HG02623 (cell line): ENCODE data around the gene ARL8A.
A peak's percentile ranks its signal among the peaks of the same experiment; 100 is the strongest.
"Not testable (repeated sequence)": the region's sequence is repeated elsewhere in the genome, so short reads cannot be mapped to it uniquely, and the experiment has no call there.

Experiments used
- ATAC-seq: cut with Tn5 transposase; IDR thresholded peaks from one replicate; pipeline ENCODE4 v1.9.1; 2021; ENCODE audit warnings: moderate library complexity; ENCODE audit not compliant: unreplicated experiment

The ARL8A gene

DNA sequence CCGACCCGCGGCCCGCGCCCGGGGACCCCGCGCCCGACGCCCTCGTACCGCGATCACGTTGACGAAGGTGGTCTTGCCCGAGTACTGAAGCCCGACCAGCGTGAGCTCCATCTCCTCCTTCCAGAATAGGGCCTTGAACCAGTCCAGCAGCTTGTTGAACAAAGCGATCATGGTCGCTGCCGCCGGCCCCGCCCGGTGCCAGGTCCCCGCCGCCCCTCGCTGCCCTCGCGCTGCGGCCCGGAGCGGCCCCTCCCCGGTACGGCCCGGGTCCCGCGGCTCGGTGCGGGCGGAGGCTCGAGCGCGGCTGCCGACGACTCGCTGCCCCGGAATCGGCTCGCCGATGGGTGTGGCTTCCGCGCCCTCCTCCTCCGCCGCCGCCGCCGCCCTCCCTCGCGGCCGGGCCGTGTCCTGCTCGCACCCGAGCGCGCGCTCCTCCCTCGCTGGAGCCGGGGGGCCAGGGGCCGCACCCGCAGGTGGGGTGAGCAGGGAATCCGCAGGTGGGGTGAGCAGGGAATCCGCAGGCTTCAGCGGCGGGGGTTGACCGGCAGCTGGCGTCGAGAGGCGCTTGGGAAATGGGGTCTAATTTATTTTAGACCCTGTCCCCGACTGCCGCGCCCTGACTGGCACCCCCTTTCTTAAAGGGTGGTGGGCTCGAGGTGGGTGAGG, at the start of gene ARL8A:
Gene ARL8A (minus strand): TSS at position 336 of the 666 bp plus-strand sequence. CDS start 165 bp downstream, at position 171.
- ATAC-seq: peak; percentile 54

DNA sequence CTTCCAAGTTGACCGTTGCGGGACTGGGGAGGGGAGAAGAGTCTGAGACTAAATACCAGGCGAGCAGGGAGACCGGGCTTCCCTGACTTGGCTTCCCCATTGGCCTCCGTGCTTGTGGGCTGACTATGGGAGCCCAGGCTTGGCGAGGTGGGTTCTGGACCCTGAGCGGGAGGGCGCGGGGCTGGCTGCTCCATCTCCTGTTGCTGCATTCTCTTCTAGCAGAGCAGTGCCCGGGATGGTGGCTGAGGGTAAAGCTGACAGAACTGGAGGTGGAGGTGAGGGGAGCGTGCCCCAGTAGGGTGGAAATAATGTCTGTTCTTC, 49.8 kb upstream of the ARL8A start:
- ATAC-seq: no peak

- ATAC-seq: no peak
Observed at GRCh38 chr1:202193614-202194327, 49.2 kb upstream of the ARL8A start, which contains the start of gene LGR6. Gene LGR6 (plus strand): TSS chr1:202193799. CDS start chr1:202193990, 191 bp downstream.

- no peak for ATAC-seq
Observed at GRCh38 chr1:202192770-202193613, 48.5 kb upstream of the ARL8A start.

DNA sequence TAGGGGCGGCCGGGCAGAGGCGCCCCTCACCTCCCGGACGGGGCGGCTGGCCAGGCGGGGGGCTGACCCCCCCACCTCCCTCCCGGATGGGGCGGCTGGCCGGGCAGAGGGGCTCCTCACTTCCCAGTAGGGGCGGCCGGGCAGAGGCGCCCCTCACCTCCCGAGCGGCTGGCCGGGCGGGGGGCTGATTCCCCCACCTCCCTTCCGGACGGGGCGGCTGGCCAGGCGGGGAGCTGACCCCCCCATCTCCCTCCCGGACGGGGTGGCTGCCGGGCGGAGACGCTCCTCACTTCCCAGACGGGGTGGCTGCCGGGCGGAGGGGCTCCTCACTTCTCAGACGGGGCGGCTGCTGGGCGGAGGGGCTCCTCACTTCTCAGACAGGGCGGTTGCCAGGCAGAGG, 46.9 kb upstream of the ARL8A start:
- ATAC-seq: not testable (repeated sequence)

DNA sequence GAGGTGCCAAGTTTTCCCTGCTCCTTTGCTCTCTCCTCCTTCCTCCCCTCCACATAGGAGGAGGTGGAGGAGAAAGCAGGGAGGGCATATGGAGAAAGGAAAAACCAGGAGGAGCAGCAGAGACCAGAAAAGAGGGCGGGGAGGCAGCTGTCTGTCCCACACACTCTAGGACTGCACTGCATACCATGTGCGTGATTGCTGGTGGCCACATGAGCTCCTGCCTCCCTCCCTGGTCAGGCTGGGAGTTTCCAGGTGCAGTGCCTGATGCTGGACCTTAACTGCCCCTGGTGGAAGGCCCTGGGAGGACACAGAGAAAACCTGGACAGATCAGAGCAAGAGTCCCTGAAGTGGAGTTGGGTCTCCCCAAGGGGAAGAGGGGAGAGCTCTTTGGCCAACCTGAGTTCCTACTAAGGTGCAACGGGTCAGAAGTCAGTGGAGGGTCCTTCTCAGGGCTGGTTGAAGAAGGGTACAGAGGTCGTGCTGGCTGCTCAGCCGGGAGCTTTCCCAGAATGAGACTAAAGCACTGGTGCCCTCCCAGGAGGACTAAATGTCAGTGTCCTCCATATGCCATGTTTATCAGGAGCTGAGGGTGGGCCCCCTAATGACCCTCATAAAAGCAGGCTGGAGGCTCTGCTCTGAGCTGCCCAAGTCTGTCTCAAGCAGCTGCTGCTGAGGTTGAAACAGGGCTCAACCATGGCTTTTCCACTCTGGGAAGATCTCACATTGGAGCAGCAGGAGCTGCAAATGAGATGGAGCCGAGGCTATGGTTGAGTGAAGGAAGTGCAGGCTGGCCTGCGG, 45.6 kb upstream of the ARL8A start:
- ATAC-seq: no peak

DNA sequence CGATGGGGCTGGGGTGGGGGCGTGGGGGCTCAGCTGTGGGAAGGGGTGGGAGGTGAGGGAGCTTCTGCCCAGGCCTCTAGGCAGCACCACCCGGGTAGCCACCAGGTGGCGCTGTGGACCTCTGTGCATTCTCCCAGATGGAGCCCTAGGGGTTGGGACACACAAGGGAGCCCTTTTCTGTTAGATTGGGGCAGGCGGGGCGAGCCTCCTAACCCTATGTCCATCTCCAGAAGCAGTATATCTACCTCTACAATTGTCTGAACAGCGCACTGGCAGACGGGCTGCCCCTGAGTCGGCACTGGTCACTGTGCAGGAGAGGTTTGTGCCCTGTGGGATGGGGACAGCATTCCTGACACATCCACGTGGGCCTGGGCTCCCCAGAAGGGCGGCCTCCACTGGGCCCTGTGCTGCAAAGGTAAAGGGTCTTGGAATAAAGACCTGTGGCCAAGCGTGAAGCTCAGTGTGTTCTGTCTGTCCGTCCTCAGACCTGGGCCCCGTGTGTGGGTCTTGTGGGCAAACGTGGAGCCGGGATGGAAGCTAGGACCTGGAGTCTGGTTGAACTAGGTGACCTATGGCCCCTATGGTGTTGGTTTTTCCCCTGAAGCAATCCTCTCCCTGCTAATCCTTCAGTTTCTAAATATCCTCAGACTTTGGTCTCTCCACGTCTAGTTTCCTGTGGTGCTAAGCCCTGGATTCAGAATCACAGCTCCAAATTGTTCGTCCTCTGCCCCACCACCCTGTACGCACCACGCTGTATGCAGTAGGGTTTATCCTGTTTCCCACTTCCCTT, 44.7 kb upstream of the ARL8A start:
- no peak for ATAC-seq

DNA sequence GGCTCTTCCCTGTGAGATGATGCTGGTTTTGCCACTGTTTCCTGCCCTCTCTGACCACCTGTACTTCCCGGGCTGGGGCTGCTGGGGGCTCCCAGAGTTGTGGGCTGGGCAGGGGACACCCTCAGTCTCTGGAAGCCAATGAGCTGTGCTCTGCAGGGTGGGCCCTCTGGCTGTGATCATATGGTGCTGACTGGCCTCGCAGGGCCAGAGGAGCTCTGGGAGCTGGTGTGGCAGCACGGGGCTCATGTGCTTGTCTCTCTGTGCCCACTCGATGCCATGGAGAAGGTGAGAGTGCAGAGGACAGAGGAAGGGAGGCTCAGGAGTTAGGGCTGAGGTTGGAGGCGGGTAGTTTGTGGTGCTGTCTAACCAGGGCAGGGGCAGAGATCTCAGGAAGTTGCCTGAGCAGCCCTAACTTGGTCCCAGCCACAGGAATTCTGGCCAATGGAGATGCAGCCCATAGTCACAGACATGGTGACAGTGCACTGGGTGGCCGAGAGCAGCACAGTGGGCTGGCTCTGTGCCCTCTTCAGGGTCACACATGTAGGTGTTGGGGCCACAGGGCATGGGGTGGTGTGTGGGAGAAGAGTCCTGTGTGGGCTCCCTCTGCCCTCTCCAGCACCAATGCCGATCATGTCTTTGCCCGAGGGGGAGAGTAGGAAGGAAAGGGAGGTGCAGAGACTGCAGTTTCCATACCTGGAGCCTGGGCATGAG, 43.3 kb upstream of the ARL8A start:
- no peak for ATAC-seq

DNA sequence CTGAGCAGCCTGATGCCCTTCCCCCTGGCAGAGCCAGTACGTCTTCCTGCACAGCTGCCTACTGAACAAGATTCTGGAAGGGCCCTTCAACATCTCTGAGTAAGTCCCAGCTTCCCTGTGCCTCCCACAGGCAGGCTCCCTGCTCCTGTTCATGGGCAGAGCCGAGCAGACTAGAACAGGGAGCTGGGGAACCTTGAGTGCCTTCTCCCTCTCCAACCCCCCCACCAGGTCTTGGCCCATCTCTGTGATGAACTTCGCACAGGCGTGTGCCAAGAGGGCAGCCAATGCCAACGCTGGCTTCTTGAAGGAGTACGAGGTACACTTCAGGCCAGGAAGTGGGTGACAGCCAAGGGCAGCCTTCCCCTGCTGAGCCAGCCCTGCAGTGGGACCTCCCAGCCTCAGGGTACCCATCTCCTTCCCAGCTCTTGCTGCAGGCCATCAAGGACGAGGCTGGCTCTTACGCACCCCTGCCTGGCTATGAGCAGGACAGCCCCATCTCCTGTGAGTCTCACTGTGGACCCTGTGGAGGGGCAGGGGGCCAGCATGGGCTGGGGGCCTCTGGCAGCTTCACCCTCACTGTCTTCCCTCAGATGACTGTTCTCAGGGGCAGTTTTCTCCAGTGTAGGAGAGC, 42.6 kb upstream of the ARL8A start:
- no peak for ATAC-seq

DNA sequence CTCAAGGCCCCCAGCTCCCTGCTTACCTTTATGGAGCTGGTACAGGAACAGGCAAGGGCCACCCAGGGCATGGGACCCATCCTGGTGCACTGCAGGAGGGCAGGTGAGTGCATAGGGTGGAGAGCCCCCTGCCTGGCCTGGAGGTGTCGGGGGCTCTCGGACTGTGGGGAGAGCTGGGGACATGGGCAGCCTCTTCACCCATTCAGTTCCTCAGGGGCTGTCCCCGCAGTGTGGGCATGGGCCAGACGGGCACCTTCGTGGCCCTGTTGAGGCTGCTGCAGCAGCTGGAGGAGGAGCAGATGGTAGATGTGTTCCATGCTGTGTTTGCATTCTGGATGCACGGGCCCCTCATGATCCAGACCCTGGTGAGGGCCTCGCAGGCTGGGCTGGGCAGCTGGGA, 41.8 kb upstream of the ARL8A start:
- ATAC-seq: no peak

DNA sequence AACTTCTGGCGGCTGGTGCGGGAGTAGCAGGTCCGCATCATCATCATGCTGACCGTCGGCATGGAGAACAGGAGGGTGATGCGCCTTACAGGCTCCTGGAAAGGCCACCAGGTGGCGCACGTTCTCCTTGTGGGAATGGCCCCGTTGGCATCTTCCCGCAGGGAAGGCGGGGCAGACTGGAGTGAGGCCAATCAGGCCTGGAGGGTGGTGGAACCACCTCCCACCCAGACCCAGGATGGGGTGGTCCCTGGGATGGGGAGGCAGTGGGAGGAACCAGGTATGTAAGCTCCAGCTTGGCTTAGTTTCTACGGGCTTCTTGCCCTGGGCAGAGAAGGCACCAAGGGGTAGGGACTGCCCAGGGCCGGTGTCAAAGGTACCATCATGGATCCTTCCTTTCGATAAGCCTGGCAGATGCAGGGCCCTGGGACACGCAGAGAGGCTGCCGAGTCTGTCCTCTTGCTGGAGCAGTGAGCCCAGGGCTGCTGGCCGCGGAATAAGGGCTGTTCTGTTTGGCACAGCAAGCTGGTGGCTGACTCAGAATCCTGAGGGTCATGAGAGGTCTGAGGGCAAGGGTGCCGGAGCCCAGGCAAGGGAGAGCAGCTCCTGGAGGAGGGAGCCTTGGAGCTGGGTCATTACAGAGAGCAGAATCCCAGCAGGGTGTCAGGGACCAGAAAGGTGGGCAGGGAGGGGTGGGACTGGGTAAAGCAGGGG, 40.4 kb upstream of the ARL8A start:
- no peak for ATAC-seq

DNA sequence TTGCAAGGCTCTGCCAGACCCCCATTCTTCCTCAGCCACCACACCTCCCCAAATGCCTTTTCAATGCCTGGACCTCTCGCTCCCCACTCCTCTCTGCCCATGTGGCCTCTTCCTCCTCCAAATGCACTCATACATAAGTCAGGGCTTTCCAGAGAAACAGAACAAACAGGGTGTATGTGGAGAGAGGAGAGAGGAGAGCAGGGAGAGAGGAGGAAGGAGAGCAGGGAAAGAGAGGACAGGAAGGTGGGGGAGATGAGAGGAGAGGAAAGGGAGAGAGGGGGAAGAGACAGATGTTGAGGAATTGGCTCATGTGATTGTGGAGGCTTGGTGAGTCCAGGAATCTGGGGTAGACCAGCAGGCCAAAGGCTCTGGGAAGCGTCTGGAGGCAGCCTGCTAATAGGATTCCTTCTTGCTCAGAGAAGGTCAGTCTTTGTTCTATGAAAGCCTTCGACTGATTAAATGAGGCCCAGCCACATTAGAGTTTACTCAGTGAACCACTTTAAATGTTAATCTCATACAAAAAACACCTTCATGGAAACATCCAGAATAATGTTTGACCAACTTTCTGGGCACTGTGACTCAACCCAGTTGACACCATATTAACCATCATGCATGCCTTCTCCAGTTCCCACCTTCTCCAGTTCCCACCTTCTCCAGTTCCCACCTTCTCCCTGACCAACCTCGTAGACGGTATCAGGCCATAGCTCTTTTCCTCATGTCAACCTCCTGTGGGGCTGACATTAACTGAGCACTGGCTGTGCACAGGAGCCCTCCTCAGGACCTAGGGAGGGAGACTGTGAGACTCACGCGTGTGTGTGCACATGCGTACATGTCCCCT, 37.7 kb upstream of the ARL8A start:
- no peak for ATAC-seq

- ATAC-seq: no peak
Observed at GRCh38 chr1:202181586-202181985, 37.0 kb upstream of the ARL8A start.

GRCh38 chr1:202180751-202181139, 36.2 kb upstream of the ARL8A start:
- not testable (repeated sequence) for ATAC-seq

DNA sequence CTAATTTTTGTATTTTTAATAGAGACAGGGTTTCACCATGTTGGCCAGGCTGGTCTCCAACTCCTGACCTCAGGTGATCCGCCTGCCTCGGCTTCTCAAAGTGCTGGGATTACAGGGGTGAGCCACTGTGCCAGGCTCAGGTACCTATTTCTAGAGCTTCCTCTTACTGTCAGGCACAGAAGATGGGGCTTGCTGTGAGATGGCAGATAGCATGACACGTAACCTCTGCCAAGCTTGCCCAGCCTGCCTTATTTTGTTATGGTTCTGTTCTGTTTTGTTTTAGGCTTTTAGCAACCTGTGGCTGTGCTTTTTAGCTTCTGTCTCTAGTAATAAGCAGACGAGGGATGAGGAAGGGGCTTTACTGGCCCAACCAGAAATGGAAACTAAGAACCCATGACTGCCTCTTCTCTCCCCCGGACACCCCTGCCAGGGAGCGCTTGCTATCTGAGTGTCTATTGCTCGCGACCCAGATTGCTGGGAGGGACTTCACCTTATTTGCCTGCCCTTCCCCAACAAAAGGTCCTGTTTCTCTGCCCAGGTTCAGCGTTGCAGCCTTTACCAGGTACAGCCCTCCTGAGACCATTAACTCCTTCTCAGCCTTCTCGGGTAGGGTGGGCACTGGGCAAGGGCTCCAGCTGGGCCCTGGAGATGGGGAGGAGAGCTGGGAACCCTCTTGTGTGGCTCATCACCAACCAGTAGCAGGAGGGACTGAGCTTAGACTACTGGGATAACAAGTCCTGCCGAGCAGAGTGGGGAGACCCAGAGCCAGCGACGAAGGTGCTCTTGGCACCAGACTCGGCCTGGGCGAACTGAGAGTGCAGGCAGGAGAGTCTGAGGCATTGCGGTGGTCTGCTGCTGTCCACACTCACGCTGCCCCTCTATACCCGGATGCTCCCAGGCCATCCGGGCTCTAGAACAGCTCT, 35.6 kb upstream of the ARL8A start:
- ATAC-seq: no peak
